ENCODE results near the gene AGAP2. TPM values are rescaled to one million over a fixed set of nuclear protein-coding genes. Genes with fewer than 3 reads are reported as not detected.

AGAP2 gene
- total and polyA plus RNA-seq, 2 of the 13 experiments (the other 11 are each of a cell fraction or from before 2014, with no cell fraction given): 0.38 to 0.45 TPM

DNA sequence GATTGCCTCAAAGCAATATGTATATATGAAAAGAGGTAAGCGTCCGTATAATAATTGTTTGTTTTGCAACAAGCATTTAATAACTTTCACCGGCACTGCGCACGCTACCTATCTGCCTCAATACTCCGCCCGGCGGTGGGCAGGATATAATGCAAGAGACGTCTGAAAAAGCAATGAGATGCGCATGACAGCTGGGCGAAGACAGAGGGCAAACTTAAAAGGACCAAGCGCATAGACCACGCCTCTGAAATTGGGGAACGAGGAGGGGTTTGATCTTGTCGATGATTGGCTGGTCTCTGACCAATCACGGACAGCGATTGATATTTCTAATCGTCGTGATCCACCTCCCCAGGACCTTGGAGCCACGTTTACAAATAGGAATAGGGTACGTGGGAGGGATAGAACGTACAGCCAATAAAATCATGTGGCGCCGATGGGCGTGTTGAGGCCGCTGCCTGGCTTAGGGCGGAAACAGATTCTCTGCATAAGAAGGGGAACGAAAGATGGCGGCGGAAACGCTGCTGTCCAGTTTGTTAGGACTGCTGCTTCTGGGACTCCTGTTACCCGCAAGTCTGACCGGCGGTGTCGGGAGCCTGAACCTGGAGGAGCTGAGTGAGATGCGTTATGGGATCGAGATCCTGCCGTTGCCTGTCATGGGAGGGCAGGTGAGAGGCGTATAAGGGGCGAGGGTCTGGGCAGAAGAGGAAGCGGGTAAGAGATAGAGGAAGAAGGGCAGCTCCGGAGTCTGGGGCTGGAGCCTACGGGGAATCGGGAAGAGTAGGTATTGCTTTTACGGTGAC lies 44.7 kb downstream of the AGAP2 start, which contains the start of gene OS9 (continued):
- TF ChIP-seq, protein P1, sequence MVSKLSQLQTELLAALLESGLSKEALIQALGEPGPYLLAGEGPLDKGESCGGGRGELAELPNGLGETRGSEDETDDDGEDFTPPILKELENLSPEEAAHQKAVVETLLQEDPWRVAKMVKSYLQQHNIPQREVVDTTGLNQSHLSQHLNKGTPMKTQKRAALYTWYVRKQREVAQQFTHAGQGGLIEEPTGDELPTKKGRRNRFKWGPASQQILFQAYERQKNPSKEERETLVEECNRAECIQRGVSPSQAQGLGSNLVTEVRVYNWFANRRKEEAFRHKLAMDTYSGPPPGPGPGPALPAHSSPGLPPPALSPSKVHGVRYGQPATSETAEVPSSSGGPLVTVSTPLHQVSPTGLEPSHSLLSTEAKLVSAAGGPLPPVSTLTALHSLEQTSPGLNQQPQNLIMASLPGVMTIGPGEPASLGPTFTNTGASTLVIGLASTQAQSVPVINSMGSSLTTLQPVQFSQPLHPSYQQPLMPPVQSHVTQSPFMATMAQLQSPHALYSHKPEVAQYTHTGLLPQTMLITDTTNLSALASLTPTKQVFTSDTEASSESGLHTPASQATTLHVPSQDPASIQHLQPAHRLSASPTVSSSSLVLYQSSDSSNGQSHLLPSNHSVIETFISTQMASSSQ (IDR thresholded peaks at IDR 0.05; ENCODE audit: low read depth): no peak
- TF ChIP-seq, protein P1 (CRISPR knock-in tag; IDR thresholded peaks at IDR 0.05; ENCODE audit: borderline replicate concordance): no peak; the same call in 1 of the 2 replicates
- peak; percentile 73 for TF ChIP-seq ASH2L (IDR thresholded peaks at IDR 0.05; ENCODE audit: insufficient read length, low read depth, low read length)
- TF ChIP-seq ZNF672 (CRISPR knock-in tag; IDR thresholded peaks at IDR 0.05): no peak
- TF ChIP-seq, protein P2, sequence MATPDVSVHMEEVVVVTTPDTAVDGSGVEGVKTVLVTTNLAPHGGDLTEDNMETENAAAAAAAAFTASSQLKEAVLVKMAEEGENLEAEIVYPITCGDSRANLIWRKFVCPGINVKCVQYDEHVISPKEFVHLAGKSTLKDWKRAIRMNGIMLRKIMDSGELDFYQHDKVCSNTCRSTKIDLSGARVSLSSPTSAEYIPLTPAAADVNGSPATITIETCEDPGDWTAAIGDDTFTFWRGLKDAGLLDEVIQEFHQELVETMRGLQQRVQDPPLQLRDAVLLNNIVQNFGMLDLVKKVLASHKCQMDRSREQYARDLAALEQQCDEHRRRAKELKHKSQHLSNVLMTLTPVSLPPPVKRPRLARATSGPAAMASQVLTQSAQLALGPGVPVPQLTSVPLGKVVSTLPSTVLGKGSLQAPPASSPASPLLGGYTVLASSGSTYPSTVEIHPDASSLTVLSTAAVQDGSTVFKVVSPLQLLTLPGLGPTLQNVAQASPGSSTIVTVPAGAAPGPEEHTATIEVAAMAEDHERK (CRISPR knock-in tag; IDR thresholded peaks at IDR 0.05; ENCODE audit: low read depth): peak; percentile 84
- TF ChIP-seq, protein P3, sequence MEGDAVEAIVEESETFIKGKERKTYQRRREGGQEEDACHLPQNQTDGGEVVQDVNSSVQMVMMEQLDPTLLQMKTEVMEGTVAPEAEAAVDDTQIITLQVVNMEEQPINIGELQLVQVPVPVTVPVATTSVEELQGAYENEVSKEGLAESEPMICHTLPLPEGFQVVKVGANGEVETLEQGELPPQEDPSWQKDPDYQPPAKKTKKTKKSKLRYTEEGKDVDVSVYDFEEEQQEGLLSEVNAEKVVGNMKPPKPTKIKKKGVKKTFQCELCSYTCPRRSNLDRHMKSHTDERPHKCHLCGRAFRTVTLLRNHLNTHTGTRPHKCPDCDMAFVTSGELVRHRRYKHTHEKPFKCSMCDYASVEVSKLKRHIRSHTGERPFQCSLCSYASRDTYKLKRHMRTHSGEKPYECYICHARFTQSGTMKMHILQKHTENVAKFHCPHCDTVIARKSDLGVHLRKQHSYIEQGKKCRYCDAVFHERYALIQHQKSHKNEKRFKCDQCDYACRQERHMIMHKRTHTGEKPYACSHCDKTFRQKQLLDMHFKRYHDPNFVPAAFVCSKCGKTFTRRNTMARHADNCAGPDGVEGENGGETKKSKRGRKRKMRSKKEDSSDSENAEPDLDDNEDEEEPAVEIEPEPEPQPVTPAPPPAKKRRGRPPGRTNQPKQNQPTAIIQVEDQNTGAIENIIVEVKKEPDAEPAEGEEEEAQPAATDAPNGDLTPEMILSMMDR (CRISPR knock-in tag; IDR thresholded peaks at IDR 0.05): peak; percentile 76
- TF ChIP-seq EZH2 (conservative IDR thresholded peaks at IDR 0.05; ENCODE audit: low read depth, low read length): no peak
- peak; percentile 32; the same call in 1 of the 2 replicates for TF ChIP-seq ZNF331 (CRISPR knock-in tag; IDR thresholded peaks at IDR 0.05)
- peak; percentile 50; the same call in 1 of the 2 replicates for TF ChIP-seq ZNF572 (CRISPR knock-in tag; IDR thresholded peaks at IDR 0.05)
- TF ChIP-seq, protein P4, sequence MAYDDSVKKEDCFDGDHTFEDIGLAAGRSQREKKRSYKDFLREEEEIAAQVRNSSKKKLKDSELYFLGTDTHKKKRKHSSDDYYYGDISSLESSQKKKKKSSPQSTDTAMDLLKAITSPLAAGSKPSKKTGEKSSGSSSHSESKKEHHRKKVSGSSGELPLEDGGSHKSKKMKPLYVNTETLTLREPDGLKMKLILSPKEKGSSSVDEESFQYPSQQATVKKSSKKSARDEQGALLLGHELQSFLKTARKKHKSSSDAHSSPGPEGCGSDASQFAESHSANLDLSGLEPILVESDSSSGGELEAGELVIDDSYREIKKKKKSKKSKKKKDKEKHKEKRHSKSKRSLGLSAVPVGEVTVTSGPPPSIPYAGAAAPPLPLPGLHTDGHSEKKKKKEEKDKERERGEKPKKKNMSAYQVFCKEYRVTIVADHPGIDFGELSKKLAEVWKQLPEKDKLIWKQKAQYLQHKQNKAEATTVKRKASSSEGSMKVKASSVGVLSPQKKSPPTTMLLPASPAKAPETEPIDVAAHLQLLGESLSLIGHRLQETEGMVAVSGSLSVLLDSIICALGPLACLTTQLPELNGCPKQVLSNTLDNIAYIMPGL (CRISPR knock-in tag; IDR thresholded peaks at IDR 0.05; ENCODE audit: borderline replicate concordance in 1 of 2, low read depth in 1 of 2): 0 out of 4 replicates have a peak, but pooled peaks of 1 of the 2 experiments have one; percentile 24
- no peak for TF ChIP-seq PCBP2 (optimal IDR thresholded peaks at IDR 0.05; ENCODE audit: low read depth, low read length, poor library complexity, severe bottlenecking)
- peak; percentile 91 for TF ChIP-seq POLR2AphosphoS5 (IDR thresholded peaks at IDR 0.05; ENCODE audit: low read depth, low read length)
- TF ChIP-seq, protein P5, sequence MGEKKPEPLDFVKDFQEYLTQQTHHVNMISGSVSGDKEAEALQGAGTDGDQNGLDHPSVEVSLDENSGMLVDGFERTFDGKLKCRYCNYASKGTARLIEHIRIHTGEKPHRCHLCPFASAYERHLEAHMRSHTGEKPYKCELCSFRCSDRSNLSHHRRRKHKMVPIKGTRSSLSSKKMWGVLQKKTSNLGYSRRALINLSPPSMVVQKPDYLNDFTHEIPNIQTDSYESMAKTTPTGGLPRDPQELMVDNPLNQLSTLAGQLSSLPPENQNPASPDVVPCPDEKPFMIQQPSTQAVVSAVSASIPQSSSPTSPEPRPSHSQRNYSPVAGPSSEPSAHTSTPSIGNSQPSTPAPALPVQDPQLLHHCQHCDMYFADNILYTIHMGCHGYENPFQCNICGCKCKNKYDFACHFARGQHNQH (CRISPR knock-in tag; IDR thresholded peaks at IDR 0.05): 0 out of 2 replicates have a peak, but pooled peaks have one; percentile 20
- TF ChIP-seq GATAD1 (CRISPR knock-in tag; IDR thresholded peaks at IDR 0.05): peak; percentile 96
- TF ChIP-seq FOXC1 (CRISPR knock-in tag; IDR thresholded peaks at IDR 0.05; ENCODE audit: borderline replicate concordance): no peak
- no peak for TF ChIP-seq SRSF9 (IDR thresholded peaks at IDR 0.05; ENCODE audit: borderline replicate concordance, insufficient read depth, low read depth, low read length, poor library complexity, severe bottlenecking)
- no peak for TF ChIP-seq TBL1XR1 (IDR thresholded peaks at IDR 0.05; ENCODE audit: borderline replicate concordance, low read length, partially characterized antibody)
